Measurements from ENCODE around the gene MRPL10. TPM values are rescaled to one million over a fixed set of nuclear protein-coding genes. Genes with fewer than 3 reads are reported as not detected.

MRPL10 gene
- total RNA-seq, 1 experiment from 2014 or later: 49.3 TPM

DNA sequence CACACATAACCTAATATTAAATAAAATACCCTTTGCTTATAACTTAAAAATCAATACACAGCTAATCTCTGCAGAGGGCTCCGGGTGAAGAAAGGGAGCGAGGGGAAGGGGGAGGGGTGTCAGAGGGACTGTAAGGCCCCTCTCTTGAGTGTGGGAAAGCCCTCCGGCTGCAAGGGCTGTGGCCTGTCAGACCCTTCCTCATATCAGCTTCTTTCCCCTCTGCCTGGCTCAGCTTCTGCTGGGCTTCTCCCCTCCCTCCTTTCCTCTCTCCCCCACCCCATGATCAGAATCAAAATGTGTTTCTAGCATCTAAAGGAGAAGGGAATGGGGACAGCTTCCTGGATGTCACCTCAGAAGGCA is 14.4 kb upstream of the MRPL10 start:
- intact Hi-C loops (cut with micrococcal nuclease): no loop called here
- TF ChIP-seq, protein P1, sequence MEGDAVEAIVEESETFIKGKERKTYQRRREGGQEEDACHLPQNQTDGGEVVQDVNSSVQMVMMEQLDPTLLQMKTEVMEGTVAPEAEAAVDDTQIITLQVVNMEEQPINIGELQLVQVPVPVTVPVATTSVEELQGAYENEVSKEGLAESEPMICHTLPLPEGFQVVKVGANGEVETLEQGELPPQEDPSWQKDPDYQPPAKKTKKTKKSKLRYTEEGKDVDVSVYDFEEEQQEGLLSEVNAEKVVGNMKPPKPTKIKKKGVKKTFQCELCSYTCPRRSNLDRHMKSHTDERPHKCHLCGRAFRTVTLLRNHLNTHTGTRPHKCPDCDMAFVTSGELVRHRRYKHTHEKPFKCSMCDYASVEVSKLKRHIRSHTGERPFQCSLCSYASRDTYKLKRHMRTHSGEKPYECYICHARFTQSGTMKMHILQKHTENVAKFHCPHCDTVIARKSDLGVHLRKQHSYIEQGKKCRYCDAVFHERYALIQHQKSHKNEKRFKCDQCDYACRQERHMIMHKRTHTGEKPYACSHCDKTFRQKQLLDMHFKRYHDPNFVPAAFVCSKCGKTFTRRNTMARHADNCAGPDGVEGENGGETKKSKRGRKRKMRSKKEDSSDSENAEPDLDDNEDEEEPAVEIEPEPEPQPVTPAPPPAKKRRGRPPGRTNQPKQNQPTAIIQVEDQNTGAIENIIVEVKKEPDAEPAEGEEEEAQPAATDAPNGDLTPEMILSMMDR (IDR thresholded peaks at IDR 0.05; ENCODE audit: unreplicated experiment): no peak
- Mint-ChIP-seq H3K4me1 (ENCODE audit: insufficient read depth, unreplicated experiment) (peaks cover 21% of the 10 kb centered on the region), H3K9me3 (ENCODE audit: unreplicated experiment) (no peaks in the 10 kb centered on the region), H3K4me3 (ENCODE audit: unreplicated experiment) (no peak overlapping the region), H3K36me3 (ENCODE audit: insufficient read depth, unreplicated experiment) (no peaks in the 10 kb centered on the region), H3K27me3 (ENCODE audit: insufficient read depth, unreplicated experiment) (no peaks in the 10 kb centered on the region), H3K27ac (ENCODE audit: low read depth, unreplicated experiment) (no peak overlapping the region)
- no peak for DNase-seq (ENCODE audit: unreplicated experiment)
- CTCF ChIA-PET: interaction anchor here (0.5 to 18.5 kb wide), 6 partner anchors 10 to 172 kb away, joined by 3 to 523 read pairs (median 6); partner anchors contain the start of gene SP2
- POLR2A ChIA-PET: interaction anchor here (8.0 kb wide), 1 partner anchor 46 kb away, joined by 178 read pairs; the partner anchor contains the start of gene SP2
- BruUV-seq (replicated peaks): no TSS peak

DNA sequence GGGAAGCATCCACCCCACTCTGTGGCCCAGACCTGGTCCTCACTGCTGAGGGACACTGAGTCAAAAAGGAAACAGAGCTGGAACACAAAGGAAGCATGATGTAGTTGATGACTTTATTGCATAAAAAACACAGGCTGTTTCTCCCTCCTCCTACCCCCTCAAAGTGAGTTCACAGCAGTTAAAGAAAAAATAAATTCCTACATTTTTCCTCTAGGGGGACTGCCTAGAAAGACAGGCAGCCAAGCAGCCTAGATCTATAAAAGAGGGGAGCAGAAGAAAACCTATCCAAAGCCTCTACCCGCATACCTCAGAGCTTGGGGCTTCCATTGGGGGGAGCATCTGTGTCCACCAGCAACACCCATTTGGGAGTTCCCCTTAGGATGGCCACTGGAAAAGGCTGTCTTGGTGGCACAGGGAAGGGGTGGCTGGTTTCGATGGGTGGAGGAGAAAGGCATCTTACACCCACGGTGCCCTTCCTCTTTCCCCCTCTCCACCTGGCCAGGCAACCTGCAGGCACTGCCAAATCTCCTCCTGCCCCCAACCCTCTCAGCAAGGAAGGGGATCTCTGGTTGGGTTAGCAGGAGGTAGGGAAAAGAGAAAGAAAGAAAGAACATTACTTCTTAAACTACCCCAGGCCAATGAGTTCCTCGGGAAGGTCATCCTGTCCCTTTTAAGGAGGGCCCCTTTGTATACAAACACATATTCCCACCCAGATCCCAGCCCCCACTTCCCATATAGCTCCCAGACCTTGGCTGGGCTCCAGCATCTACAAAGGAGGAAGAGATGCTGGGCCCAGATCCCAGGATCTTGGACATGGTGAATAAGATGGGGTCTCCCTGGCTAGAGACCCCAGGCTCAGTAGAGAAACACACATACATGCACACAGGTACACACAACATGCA is 13.7 kb upstream of the MRPL10 start:
- H3K27ac Mint-ChIP-seq (ENCODE audit: low read depth, unreplicated experiment): no peak overlapping the region
- no peaks in the 10 kb centered on the region for H3K27me3 Mint-ChIP-seq (ENCODE audit: insufficient read depth, unreplicated experiment)
- CTCF ChIA-PET: interaction anchor here (0.5 to 18.5 kb wide), 13 partner anchors 8 to 1286 kb away, joined by 3 to 523 read pairs (median 4); partner anchors contain the start of gene SP2
- intact Hi-C loops (cut with micrococcal nuclease): no loop called here
- H3K4me1 Mint-ChIP-seq (ENCODE audit: insufficient read depth, unreplicated experiment): peaks cover 15% of the 10 kb centered on the region
- POLR2A ChIA-PET: interaction anchor here (8.0 kb wide), 1 partner anchor 47 kb away, joined by 178 read pairs; the partner anchor contains the start of gene SP2
- BruUV-seq (replicated peaks): no TSS peak
- H3K36me3 Mint-ChIP-seq (ENCODE audit: insufficient read depth, unreplicated experiment): no peaks in the 10 kb centered on the region
- TF ChIP-seq, protein P1 (IDR thresholded peaks at IDR 0.05; ENCODE audit: unreplicated experiment): peak; percentile 36
- H3K4me3 Mint-ChIP-seq (ENCODE audit: unreplicated experiment): no peak overlapping the region
- no peaks in the 10 kb centered on the region for H3K9me3 Mint-ChIP-seq (ENCODE audit: unreplicated experiment)
- no peak for DNase-seq (ENCODE audit: unreplicated experiment)

DNA sequence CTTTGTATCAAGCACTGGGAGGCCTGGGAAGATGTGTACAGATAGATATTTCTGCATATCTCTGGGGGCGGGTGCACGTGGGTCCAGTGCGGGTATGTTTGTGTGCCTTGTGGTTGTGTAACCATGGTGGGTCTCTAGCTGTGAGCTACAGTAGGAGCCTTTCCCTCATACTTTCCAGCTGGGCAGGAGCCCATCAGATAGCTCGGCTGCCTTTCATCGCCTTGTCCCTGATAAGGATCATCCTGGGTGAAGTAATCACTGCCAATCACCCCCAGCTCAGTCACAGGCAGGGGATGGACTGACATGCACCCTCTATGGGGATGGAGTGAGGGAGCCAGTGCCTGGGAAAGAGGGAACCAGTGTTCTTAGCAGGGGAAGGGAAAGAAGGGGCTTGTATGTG is 12.9 kb upstream of the MRPL10 start:
- POLR2A ChIA-PET: interaction anchor here (8.0 kb wide), 1 partner anchor 47 kb away, joined by 178 read pairs; the partner anchor contains the start of gene SP2

More for the DNA sequence above, 12.9 kb upstream of the MRPL10 start:
- TF ChIP-seq, protein P1 (IDR thresholded peaks at IDR 0.05; ENCODE audit: unreplicated experiment): no peak
- no peaks in the 10 kb centered on the region for H3K27me3 Mint-ChIP-seq (ENCODE audit: insufficient read depth, unreplicated experiment)
- H3K36me3 Mint-ChIP-seq (ENCODE audit: insufficient read depth, unreplicated experiment): no peaks in the 10 kb centered on the region
- DNase-seq (ENCODE audit: unreplicated experiment): no peak
- intact Hi-C loops (cut with micrococcal nuclease): no loop called here
- H3K4me3 Mint-ChIP-seq (ENCODE audit: unreplicated experiment): no peak overlapping the region
- BruUV-seq (replicated peaks): no TSS peak
- H3K27ac Mint-ChIP-seq (ENCODE audit: low read depth, unreplicated experiment): no peak overlapping the region
- H3K4me1 Mint-ChIP-seq (ENCODE audit: insufficient read depth, unreplicated experiment): peaks cover 7% of the 10 kb centered on the region
- CTCF ChIA-PET: interaction anchor here (0.6 to 18.5 kb wide), 7 partner anchors 11 to 174 kb away, joined by 3 to 523 read pairs (median 6); partner anchors contain the start of gene SP2
- H3K9me3 Mint-ChIP-seq (ENCODE audit: unreplicated experiment): no peaks in the 10 kb centered on the region
